ENCODE results near the gene TMA16.

DNA sequence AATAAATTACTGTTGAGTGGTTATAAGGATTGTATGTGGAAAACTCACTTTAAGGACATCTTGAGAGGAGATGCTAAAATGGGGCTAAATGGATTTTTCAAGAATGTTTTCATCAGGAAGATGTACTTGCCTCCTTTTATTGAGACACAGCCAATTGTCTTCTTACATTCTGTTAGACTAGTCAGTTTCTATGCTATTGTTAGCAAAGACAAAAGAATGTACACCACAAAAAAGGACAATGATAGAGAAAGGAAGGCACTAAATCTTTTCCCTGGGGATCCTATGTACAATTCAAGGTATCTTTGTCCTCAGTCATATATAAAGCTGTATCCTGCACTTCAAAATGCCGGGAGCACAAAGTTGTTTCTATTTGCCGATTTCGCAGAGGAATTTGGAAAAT lies 42.6 kb downstream of the TMA16 start:
- TF ChIP-seq CTCF (conservative IDR thresholded peaks at IDR 0.05; ENCODE audit: low read depth, low read length) (no peak), EZH2 (IDR thresholded peaks at IDR 0.05; ENCODE audit: low read length, unreplicated experiment) (no peak)

All from PC-3 (cell line).